Stimulated activated CD4-positive, alpha-beta T cell treated with anti-CD3 and anti-CD28 coated beads, Interleukin-4, amount 100 ng/mL, for 4 hours (primary cell): Measurements from ENCODE around the gene GNB2.
"Not testable (repeated sequence)": the region's sequence is repeated elsewhere in the genome, so short reads cannot be mapped to it uniquely, and the experiment has no call there.

ENCODE experiments used
- DNase-seq, 2 experiments: peaks; one replicate each; pipeline ENCODE4 v3.0.0-alpha.2; 2020

GNB2 gene

DNA sequence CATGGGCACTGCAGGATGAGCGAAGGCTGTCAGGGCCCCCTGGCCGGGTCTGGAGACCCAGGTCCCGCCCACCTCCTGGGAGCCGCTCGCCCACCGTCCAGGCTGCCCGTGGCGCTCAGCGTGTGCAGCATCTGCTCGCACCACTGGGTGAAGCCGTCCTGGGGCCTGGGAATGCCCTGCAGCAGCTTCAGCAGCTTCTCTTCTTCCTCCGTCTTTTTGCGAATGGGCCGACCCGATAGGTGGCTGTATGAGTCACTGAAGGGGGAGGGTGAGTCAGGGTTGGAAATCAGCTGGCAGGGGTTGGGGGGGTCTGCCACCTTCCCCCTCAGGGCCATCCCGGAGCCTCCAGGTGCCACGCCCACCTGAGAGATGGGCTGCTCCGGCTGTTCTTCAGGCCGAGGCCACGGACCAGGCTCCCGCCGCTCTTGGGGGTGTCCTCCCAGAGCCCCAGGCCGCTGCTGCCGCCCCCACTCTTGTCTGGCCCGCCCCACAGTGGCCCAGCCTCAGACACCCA lies 8.7 kb downstream of the GNB2 start:
- peak in 1 of 2 experiments; percentile 47 for DNase-seq

DNA sequence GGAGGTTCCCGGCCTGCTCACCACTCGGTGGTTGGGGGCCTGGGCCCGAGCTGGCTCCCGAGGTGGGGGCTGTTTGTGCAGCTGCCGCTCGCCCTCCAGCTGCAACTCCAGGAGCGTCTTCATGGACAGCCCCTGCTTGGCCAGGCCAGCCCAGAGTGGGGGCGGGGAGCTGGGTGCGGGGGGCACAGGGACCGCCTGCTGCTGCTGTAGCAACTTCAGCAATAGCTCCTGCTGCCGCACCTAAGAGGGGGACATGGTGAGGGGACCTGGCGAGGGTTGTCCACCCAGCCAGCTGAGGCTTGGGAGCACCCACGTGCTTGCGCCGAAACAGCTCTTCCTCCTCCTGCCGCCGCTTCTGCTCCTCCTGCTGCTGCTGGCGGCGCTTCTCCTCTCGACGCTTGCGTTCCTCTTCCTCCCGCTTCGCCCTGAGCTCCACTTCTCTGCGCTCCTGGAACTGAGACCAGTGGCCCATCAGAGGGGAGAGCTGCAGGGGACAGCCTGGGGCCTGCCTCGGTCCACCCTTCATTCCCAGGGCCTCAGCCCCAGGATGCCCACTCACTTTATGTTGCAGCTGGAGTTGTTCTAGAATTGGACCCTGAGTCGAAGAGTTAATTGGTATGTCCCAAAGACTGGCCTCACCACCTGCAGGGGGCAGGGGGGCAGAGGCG lies 9.6 kb downstream of the GNB2 start:
- DNase-seq, result no peak

DNA sequence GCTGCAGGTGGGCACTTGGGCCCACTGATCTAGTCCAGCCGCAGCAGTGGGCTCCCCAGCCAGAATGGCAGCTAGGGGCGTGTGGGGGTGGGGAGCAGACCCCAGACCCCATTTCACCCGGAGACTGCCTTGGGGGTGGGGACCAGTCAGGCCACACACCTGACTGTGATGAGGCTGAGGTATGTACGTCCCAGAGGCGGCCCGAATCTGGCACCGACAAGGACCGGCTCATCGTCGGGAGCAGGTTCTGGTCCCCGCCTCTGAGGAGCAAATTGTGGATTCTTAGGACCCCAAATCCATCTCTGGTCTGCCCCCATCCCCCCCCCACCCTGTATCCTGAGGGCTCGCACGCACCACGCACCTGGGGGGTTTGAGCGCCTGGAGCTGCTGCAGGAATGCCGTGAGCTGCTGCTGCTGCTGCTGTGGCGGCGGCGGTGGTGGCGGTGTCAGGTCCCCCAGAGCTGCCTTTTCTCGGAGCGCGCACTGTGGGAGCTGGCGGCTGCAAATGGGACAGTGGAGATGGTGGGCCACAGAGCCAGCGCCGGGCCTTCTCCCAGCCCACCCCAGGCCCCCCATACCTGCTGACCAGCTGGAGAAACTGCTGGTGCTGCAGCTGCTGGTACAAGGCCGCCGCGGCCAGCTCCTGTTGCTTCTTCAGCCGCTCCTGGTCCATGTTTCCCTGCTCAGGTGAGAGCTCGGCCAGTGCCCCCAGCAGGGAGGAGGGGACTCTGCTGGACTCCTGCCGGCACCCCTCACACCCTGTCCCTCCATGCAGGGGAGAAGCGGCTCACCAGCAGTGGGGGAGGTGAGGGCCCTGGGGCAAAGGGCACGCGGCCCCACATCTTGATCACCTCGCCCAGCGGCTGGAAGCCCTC lies 10.4 kb downstream of the GNB2 start:
- no peak for DNase-seq

DNA sequence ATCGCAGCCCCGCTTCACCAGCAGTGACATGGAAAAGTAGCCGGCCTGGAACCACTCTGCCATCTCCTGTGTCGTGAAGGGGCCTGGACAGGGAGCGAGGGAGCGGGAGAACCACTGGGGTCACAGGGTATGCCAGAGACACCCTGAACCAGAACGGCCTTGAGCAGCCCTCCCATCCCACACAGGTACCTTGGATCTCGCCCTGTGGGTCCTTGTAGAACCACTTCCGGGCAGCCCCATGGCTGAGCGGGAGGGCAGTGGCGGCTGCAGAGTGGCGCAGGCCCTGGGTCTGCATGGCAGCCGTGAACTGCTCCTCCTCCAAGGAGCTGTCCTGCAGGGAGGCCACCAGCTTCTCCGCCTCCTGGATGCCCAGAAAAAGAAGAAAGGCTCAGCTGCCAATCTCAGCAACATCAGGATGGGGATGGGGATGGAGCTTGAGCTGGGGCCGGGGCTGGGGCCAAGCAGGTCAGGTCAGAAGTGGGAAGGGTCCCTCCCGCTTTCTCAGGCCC lies 11.0 kb downstream of the GNB2 start:
- no peak for DNase-seq

DNA sequence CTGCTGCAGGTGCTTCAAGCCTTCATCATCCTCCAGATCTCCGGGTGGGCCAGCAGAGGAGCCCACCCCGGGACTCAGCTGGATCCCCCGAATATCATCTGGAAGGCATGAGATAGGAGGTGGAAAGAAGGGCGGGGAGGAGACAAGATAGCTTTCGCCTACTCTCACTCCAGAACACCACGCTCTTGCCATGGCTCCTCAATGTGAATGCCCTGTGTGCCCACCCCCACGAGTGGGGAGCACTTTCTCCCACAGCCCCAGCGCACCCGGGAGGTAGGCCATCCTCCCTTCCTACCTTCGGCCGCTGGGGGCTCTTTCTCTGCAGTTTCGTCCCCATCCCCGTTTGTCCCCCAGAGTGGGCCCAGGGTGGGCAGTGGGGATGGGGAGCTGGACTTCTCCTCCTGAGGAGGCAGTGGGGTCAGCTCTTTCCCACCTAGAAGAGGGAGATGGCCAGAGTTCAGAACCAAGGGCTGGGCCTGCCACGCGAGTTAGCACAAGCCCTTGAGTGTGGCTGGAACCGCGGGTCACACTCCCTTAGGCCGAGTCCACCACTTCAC lies 11.6 kb downstream of the GNB2 start:
- DNase-seq, result no peak

DNA sequence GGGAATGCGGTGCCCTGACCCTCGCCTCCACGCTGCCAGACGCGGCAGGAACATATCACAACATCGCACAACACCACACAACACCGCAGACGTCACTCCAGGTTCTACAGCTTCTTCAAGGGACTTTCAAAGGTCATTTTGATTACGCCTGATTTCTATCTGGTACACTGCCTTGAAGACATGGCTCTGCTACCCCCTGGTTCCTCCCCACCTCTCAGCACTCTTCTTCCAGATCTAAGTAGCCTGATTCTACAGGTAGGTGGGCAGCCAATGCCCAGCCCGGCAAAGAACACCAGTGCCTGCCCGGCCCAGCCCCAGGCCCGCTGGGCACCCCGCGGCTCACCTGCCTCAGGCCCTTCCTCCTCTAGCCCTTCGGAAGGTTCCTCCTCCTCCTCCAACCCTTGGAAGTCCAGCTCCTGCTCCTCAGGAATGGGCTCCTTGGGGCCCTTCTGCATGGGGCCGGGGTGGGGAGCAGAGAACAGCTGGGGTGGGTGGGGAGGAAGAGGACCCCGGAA lies 12.1 kb downstream of the GNB2 start:
- DNase-seq, result no peak

DNA sequence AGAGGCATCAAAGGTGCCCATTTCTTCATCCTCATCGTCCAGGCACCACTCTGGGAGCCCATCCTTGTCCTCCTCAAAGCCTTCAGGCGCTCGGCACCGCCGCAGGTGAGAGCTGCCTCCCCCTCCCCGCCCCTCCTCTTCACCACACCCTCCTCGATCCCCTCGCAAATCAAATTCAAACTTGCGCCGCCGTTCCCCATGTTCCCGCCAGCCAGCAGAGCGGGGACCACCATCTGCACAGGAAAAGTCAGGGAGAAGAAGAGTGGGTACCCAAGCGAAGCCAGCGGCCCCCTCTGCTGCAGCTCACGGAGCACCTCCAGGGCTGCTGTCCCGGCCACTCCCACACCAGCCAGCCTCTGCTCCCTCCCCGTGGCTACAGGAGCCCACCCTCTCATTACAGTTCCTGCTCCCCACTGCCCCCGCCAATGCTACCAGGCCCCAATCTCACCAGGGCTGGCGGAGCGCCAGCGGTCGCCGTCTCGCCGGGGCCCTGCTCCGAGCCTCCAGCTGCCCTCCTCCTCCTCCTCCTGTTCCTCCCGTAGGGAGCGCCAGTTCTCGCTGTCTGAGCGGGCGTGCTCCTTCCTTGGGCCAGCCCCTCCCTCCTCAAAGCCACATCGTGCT lies 12.8 kb downstream of the GNB2 start:
- DNase-seq, result no peak

DNA sequence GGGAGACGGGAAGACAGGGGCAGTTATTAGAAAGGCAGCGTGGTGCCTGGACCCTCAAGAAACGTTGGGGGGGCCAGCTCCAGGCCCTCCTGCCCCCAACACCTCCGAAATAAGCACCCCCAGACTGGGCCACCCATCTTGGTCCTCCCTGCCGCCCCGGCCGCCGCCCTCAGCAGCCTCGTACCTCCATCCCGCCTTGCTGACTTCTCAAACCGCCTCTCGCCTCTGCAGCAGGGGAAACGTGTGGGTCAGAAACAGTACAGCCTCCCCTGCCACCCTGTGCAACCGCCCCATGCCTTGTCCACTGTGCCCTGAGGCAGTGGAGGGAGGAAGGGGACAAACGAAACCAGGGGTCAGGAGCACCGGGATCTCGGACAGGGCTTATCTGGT lies 13.3 kb downstream of the GNB2 start:
- no peak for DNase-seq

DNA sequence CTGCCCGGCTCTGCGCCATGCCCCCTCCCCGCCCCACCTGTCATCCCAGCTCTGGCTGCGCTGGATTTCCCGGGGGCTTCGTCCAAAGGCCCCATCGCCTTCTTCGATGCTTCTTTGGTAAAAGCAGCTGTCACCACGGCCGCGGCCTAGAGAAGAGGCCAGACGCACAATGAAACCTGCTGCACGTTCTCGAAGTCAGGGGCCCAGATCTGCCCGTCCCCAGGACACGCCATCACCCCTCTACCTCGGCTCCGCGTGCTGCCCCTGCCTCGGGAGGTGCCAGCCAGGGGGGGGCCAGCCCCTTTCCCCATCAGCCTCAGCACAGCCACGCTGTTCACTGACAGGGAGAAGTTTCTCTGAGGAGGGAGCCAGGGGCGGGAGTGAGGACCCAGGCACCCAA lies 13.7 kb downstream of the GNB2 start:
- DNase-seq, result no peak

DNA sequence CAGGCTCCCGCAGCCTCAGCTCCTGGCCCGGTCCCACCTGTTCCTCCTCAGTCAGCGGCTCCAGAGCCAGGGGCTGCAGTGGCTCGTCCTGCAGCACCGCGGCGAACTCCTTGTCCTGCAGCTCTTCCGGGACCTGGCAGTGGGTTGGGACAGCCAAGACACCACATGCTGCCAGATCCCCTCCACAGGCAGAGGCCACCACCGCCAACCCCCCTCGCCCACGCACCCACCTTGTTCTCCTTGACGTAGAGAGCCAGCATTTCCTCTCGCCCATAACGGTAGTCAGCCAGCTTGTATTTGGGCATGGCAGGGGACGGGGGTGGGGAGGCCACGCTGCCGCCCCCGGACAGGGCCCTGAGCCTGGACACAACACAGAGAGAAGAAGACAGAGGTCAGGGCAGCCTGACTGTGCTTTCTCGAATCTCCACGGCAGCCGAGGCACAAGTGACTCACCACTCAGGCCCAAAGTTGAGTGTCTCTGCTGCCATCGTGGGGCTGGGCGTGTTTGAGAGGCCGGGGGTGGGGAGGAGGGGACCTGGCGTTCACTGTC lies 14.3 kb downstream of the GNB2 start:
- no peak for DNase-seq

DNA sequence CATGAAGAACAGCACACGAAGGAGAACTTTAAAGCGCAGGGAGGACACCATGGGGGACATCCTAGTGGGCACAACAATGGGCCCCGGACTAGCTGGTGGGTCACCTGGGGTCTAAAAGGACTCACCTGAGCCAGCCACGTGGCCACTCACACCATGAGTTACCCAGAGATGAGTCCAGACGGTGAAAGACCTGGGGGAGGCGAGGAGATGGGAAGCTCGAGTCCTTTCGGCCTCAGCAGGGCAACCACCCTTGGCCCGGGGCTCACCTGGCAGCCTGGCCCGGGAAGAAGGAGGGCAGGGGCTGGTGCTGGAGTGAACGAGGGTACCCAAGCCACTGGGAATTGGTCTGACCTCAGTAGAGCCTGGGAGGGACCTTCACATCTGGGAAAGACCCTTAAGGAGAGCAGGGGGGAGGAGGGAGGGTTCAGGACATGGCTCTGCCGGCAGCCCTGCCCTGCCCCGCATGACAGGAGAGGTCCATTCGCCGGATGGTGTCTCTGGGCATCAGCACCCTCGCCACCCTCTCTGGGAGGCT lies 14.9 kb downstream of the GNB2 start:
- DNase-seq, result no peak

DNA sequence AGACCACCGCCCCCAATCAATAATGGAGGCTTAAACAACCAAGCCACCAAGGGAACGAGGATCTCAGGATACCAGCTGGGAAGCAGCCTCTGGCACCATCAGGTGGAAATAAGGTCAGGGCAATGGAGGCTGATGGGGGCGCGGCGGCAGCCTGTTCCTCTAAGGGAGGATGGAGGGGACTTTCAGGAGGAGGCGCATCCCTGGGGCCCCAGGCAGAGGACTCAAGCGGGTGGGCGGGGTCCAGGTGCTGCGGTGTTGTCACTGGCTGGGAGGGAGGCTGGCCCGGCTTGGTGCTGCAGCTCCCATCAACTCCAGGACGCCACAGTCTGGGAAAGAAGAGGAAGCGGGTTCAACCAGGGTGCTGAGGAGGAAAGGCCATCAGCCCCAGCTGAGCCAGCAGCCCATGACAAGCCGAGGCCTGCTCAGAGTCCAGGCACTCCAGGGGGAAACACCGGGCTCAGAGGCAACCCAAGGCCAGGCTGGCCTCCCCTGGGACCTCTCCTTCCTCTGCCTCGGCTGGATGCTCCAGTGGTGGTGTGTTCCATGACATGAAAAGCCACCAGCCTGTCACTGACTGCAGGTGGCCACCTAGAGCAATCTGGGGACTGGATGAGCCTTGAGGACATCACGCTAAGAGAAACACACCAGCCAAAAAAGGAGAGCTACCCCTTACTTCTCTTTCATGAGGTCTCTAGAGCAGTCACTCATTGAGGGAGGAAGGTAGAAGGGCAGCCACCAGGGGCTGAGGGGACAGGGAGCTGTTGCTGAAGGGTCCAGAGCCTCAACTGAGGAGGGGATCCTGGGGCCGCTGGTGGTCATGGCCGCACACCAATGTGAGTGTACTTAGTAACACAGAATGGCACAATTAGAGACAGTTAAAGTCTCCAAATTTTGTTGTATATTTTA lies 15.9 kb downstream of the GNB2 start:
- no peak for DNase-seq

DNA sequence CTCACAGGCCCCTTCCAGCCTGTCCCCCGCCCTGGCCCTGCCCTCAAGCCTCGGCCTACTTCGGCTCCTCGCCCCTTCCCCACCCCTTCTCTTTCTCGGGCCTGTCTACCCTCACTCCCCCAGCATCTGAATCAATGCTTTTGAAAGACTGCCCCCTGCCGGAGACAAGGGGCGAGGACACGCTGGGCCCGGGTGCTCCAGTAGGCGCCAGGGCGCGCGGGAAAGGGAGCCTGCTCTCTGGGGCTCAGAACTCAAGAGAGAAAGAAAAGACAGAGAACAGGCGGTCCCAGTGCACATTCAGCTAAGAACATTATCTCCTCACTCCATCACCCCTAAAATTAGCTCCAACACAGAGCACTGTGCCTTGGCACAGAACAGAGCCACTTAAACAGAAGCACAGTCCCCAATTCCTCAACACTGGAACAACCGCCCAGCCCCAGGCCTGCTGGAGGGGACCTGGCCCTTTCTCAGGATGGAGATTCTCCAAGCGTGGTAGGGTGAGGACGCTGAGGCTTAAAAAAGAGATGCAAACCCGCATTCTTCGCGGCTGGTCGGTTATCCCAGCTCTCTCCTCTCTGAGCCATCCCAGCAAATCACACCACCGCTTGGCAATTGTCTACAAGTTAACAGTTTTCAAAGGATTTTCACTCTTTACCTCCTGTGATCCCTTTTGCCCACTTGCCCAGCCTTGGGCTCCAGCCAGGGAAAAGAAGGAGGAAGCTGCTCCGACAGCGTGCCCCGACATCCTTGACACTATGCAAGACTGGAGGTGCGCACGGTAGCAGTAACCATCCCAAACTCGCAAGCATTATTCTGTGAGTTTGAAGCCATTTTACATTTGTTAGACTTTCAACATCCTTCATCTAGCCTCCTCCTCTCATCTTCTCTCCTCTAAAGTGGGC lies 18.4 kb downstream of the GNB2 start:
- DNase-seq, result peak; percentile 71 to 78

DNA sequence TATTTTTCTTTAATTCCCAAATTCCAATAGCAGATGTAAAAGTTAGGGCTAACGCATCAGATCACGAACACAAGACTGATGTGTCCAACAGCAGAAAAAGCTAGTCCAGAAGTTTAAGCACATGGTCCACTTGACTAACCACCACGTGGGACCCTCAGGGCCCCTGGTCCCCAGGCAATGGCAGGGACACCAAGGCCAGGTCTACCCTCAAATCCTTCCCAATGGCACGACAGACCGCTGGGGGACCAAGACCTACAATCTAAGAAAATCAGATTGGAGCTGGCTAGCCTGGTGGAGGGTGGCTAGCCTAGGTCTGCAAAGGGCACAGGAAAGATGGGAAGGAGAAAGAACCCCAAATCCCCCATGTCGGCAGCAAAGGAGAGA lies 19.0 kb downstream of the GNB2 start:
- DNase-seq, result no peak

DNA sequence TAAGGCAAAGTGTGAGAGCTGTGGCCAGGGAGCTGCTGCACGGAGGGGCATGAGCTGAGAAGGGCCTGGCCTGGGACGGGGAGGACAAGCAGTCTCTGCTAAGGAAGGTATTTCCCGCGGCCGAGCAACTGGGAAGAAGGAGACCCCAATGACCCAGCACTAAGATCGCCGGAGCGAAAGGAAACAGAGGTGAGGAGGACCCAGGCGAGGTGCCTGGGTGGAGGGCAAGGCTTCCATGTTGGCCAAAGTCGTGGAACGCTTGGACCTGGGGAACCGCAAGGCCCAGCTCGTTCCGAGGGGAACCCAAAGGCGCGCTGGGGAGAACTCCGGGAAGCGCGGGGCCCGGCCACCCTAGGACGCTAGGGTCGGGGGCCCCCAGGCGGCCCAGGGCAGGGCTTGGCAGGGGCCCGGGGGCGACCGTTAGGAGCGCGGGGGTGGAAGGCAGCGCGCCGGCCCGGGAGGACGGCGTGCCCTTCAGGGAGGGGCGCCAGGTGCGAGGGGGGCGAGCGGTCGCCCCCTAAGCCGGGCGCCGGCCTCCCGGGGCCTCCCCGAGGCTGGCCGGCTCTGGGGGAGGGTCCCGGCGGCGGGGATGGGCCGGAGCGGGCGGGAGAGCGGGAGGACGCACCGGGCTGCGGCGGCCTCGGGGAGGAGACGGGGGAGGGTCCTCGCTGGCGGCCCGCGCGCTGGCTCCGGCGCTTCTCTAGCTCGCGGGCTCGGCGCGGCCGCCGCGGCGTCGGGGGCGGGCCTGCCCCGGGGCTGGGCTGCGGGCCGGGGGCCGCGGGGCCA lies 20.0 kb downstream of the GNB2 start:
- DNase-seq, result no peak

DNA sequence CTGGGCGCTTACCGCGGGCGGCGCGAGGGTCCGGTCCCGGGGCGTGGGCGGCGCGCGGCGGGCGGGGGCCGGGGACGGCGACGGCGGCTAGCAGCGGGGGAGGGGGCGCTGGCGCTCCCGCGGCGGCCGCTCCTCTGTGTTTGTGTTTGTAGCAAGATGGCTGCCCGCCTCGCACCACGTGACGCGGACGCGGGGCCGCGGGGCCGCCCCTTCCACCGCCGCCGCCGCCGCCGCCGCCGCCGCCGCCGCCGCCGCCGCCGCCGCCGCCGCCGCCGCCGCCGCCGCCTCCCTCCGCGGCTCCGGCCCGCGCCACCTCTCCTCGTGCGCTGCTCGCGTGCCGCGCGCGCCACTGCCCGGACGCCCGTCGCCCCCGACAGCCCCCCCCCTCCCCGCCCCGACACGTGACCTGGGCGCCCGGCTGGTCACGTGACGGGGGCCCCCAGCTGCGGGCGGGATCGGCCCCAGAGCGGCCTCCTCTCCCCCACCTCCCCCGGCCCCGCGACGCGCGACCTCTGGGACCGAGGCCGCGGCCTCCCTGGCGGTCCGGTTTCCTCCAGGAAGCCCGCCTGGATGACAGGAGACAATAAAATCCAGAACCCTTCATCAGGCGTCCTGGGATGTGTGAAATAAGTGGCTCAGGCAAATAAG lies 20.7 kb downstream of the GNB2 start, which contains the start of gene GIGYF1:
GIGYF1 (minus strand) TSS at position 153 of the 648 bp plus-strand sequence. CDS start 6,012 bp downstream, outside the sequence.
- peak; percentile 64 to 72 for DNase-seq

DNA sequence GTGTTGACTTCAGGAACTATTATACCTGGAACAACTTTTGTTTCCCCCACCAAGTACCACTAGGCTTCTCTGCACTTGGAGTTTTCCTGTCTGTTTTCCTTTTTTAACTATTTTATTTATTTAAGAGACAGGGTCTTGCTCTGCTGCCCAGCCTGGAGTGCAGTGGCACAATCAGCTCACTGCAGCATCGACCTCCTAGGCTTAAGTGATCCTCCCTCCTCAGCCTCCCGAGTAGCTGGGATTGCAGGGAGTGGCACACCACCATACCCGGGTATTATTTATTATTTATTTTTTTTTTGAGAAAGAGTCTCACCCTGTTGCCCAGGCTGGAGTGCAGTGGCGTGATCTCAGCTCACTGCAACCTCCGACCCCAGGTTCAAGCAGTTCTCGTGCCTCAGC lies 22.6 kb downstream of the GNB2 start:
- DNase-seq, result no peak

DNA sequence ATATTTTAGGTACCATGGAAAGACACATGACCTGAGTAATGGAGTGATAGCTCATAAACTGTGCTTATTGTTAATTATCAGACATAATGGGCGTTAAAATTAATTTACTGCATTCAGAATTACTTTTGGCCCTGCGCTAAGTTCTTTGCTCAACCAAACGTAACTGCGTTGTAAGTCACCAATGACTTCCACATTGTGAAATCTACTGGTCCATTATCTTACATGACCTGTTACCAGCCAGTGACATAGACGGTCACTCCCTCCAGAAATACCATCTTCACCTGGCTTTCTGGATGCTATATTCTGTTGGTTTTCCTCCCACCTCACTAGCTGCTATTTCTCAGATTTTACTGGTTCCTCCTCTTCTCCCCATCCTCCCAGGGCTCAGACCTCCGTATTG lies 25.5 kb downstream of the GNB2 start:
- DNase-seq, result no peak

DNA sequence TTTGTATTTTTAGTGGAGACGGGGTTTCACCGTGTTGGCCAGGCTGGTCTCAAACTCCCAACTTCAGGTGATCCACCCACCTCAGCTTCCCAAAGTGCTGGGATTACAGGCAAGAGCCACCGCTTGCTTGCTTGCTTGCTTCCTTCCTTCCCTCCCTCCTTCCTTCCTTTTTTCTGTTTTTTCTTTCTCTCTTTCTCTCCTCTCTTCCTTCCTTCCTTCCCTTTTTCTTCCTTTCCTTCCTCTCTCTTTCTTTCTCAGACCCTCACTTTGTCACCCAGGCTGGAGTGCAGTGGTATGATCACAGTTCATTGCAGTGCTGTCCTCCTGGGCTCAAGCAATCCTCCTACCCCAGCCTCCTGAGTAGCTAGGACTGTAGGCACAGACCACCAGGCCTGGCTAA lies 27.5 kb downstream of the GNB2 start:
- not testable (repeated sequence) for DNase-seq
